ENCODE data around the gene TSNAXIP1. TPM values are rescaled to one million over a fixed set of nuclear protein-coding genes. Genes with fewer than 3 reads are reported as not detected.

The TSNAXIP1 gene
- total RNA-seq, 2 donors from 2014 or later: 0.13 to 0.30 TPM

GRCh38 chr16:67767953-67768352 lies 38.7 kb upstream of the TSNAXIP1 start:
- Histone ChIP-seq H3K27me3 (no peaks in the 10 kb centered on the region), H3K9ac (ENCODE audit: low read depth in 2 of 2, low read length in 2 of 2) (no peak overlapping the region), H3K4me3 (no peak overlapping the region), H3K36me3 (no peaks in the 10 kb centered on the region), H3K4me1 (no peaks in the 10 kb centered on the region), H3K27ac (no peak overlapping the region), H3K9me3 (no peaks in the 10 kb centered on the region)
- intact Hi-C loops (cut with DNase I): no loop called here
- no peak for TF ChIP-seq CTCF (IDR thresholded peaks at IDR 0.05)
- no peak for DNase-seq

GRCh38 chr16:67770346-67770991 lies 36.2 kb upstream of the TSNAXIP1 start:
- H3K4me1 ChIP-seq: no peaks in the 10 kb centered on the region
- TF ChIP-seq CTCF (IDR thresholded peaks at IDR 0.05): no peak
- H3K27ac ChIP-seq: no peak overlapping the region
- H3K9me3 ChIP-seq: no peaks in the 10 kb centered on the region
- H3K4me3 ChIP-seq: no peak overlapping the region
- intact Hi-C loops (cut with DNase I): no loop called here
- no peaks in the 10 kb centered on the region for H3K36me3 ChIP-seq
- no peak for DNase-seq
- H3K27me3 ChIP-seq: no peaks in the 10 kb centered on the region
- H3K9ac ChIP-seq (ENCODE audit: low read depth in 2 of 2, low read length in 2 of 2): no peak overlapping the region

- Histone ChIP-seq H3K4me1 (no peaks in the 10 kb centered on the region), H3K4me3 (no peak overlapping the region), H3K36me3 (no peaks in the 10 kb centered on the region), H3K9me3 (no peaks in the 10 kb centered on the region), H3K9ac (ENCODE audit: low read depth in 2 of 2, low read length in 2 of 2) (no peak overlapping the region), H3K27ac (no peak overlapping the region), H3K27me3 (no peaks in the 10 kb centered on the region)
- intact Hi-C loops (cut with DNase I): no loop called here
- TF ChIP-seq CTCF (IDR thresholded peaks at IDR 0.05): no peak
- DNase-seq: no peak
Observed at GRCh38 chr16:67773099-67773498, 33.6 kb upstream of the TSNAXIP1 start.

- no peak overlapping the region for H3K27ac ChIP-seq
- no peaks in the 10 kb centered on the region for H3K27me3 ChIP-seq
- no peaks in the 10 kb centered on the region for H3K4me1 ChIP-seq
- H3K36me3 ChIP-seq: no peaks in the 10 kb centered on the region
- DNase-seq: no peak
- TF ChIP-seq CTCF (IDR thresholded peaks at IDR 0.05): no peak
- H3K9me3 ChIP-seq: no peaks in the 10 kb centered on the region
- intact Hi-C loops (cut with DNase I): no loop called here
- no peak overlapping the region for H3K4me3 ChIP-seq
- no peak overlapping the region for H3K9ac ChIP-seq (ENCODE audit: low read depth in 2 of 2, low read length in 2 of 2)
Observed at GRCh38 chr16:67773569-67774456, 32.9 kb upstream of the TSNAXIP1 start.

- no peaks in the 10 kb centered on the region for H3K27me3 ChIP-seq
- no peak overlapping the region for H3K9ac ChIP-seq (ENCODE audit: low read depth in 2 of 2, low read length in 2 of 2)
- H3K27ac ChIP-seq: no peak overlapping the region
- H3K4me1 ChIP-seq: no peaks in the 10 kb centered on the region
- no peak for TF ChIP-seq CTCF (IDR thresholded peaks at IDR 0.05)
- DNase-seq: no peak
- intact Hi-C loops (cut with DNase I): no loop called here
- no peaks in the 10 kb centered on the region for H3K36me3 ChIP-seq
- H3K4me3 ChIP-seq: no peak overlapping the region
- H3K9me3 ChIP-seq: no peaks in the 10 kb centered on the region
Observed at GRCh38 chr16:67774457-67774853, 32.2 kb upstream of the TSNAXIP1 start.
